SK-N-SH treated with all-trans-retinoic acid at 6 μM for 48 hours (cell line): ENCODE results near the gene RABGAP1L.

ENCODE experiments used
- ARNTL ChIP-seq: fragments of 450-650 bp; formaldehyde crosslinking; IDR thresholded peaks from 2 replicates; pipeline ENCODE4 v1.5.0; 2020; ENCODE audit warnings: low read depth, mild to moderate bottlenecking, moderate library complexity, borderline replicate concordance
- BACH2 ChIP-seq: fragments of 250-450 bp; sonication (Bioruptor Pico); IDR thresholded peaks from 2 replicates; pipeline ENCODE4 v1.9.0; 2021; ENCODE audit warnings: mild to moderate bottlenecking, borderline replicate concordance
- OSR1 ChIP-seq: fragments of 250-450 bp; sonication (Bioruptor Pico); IDR thresholded peaks from 2 replicates; pipeline ENCODE4 v1.8.0; 2022; ENCODE audit warnings: moderate library complexity, mild to moderate bottlenecking, inconsistent platforms
- PPARA ChIP-seq: fragments of 250-450 bp; sonication (Bioruptor Pico); IDR thresholded peaks from 2 replicates; pipeline ENCODE4 v1.5.0; 2020; ENCODE audit warnings: mild to moderate bottlenecking, borderline replicate concordance
- RARB ChIP-seq: fragments of 250-450 bp; sonication (Bioruptor Pico); IDR thresholded peaks from 2 replicates; pipeline ENCODE4 v1.8.0; 2021; ENCODE audit warnings: mild to moderate bottlenecking, moderate library complexity
- TOX ChIP-seq: fragments of 250-450 bp; sonication (Bioruptor Pico); IDR thresholded peaks from 2 replicates; pipeline ENCODE4 v1.8.0; 2021; ENCODE audit warnings: mild to moderate bottlenecking, moderate library complexity, borderline replicate concordance
- TF ChIP-seq, protein P1 (sequence below): fragments of 250-450 bp; sonication (Bioruptor Pico); IDR thresholded peaks from 2 replicates; pipeline ENCODE4 v1.8.0; 2021; ENCODE audit warnings: low read depth, mild to moderate bottlenecking, moderate library complexity, borderline replicate concordance
- TF ChIP-seq, protein P2 (sequence below): fragments of 250-450 bp; sonication (Bioruptor Pico); IDR thresholded peaks from 2 replicates; pipeline ENCODE4 v1.8.0; 2020; ENCODE audit warnings: mild to moderate bottlenecking, moderate library complexity, borderline replicate concordance

DNA sequence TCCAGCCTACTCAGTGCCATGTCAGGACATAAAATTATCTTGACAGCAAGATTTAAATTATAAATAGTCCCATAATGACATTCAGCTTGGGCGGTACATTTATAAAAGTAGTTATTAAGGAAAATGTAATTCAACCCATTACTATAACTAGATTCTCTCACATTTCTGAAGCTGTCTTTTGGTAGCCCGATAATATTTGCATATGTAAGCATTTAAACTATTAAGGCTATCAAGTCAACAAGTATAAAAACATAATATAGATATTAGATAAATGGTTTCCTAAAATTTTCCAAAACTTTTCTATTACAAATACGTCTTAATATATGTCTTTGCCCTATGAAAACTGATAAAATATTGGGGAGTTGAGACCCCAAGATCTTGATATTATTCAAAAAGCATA is 266.8 kb downstream of the RABGAP1L start:
- TF ChIP-seq PPARA (CRISPR knock-in tag) (no peak), RARB (CRISPR knock-in tag) (no peak), OSR1 (CRISPR knock-in tag) (no peak), TOX (CRISPR knock-in tag) (no peak), BACH2 (CRISPR knock-in tag) (no peak), ARNTL (no peak)
- TF ChIP-seq, protein P1, sequence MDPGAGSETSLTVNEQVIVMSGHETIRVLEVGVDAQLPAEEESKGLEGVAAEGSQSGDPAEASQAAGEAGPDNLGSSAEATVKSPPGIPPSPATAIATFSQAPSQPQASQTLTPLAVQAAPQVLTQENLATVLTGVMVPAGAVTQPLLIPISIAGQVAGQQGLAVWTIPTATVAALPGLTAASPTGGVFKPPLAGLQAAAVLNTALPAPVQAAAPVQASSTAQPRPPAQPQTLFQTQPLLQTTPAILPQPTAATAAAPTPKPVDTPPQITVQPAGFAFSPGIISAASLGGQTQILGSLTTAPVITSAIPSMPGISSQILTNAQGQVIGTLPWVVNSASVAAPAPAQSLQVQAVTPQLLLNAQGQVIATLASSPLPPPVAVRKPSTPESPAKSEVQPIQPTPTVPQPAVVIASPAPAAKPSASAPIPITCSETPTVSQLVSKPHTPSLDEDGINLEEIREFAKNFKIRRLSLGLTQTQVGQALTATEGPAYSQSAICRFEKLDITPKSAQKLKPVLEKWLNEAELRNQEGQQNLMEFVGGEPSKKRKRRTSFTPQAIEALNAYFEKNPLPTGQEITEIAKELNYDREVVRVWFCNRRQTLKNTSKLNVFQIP, result no peak
- TF ChIP-seq, protein P2, sequence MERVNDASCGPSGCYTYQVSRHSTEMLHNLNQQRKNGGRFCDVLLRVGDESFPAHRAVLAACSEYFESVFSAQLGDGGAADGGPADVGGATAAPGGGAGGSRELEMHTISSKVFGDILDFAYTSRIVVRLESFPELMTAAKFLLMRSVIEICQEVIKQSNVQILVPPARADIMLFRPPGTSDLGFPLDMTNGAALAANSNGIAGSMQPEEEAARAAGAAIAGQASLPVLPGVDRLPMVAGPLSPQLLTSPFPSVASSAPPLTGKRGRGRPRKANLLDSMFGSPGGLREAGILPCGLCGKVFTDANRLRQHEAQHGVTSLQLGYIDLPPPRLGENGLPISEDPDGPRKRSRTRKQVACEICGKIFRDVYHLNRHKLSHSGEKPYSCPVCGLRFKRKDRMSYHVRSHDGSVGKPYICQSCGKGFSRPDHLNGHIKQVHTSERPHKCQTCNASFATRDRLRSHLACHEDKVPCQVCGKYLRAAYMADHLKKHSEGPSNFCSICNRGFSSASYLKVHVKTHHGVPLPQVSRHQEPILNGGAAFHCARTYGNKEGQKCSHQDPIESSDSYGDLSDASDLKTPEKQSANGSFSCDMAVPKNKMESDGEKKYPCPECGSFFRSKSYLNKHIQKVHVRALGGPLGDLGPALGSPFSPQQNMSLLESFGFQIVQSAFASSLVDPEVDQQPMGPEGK, result no peak
